CD14-positive monocyte (primary cell): ENCODE data around the gene S100A5. TPM values are rescaled to one million over a fixed set of nuclear protein-coding genes. Genes with fewer than 3 reads are reported as not detected.

Source experiments
- DNase-seq, 3 donors: peaks; one replicate each; pipeline ENCODE4 v3.0.0-alpha.2; 2011 to 2022
- H2AFZ ChIP-seq: 2 replicates; pipeline ENCODE4 v1.6.0; 2012; ENCODE audit warnings: mild to moderate bottlenecking, low read depth, low read length, inconsistent platforms; ENCODE audit not compliant: insufficient read depth, poor library complexity, severe bottlenecking
- H3K27ac ChIP-seq, 2 donors: 1 replicate in 1 of 2; 2 replicates in 1 of 2; pipeline ENCODE4 v1.5.1; 2012 to 2013; ENCODE audit warnings: low read length in 2 of 2, control low read depth in 1 of 2, inconsistent platforms in 1 of 2, low read depth in 1 of 2, mild to moderate bottlenecking in 1 of 2
- H3K27me3 ChIP-seq, 2 donors: one replicate each; pipeline versions ENCODE4 v1.6.0 to v1.6.1; 2011 to 2013; ENCODE audit warnings: low read length in 2 of 2; ENCODE audit not compliant: control insufficient read depth in 2 of 2, insufficient read depth in 2 of 2
- H3K36me3 ChIP-seq, 2 donors: replicated peaks in 1 of 2; 1 replicate in 1 of 2; 2 replicates in 1 of 2; pipeline versions ENCODE4 v1.5.1 to v1.6.1; 2012 to 2013; ENCODE audit warnings: low read length in 2 of 2, control low read depth in 1 of 2, inconsistent platforms in 1 of 2, mild to moderate bottlenecking in 1 of 2; ENCODE audit not compliant: insufficient read depth in 2 of 2, control insufficient read depth in 1 of 2
- H3K4me1 ChIP-seq, 2 donors: 1 replicate in 1 of 2; 2 replicates in 1 of 2; pipeline versions ENCODE4 v1.5.1 to v1.6.1; 2012 to 2013; ENCODE audit warnings: low read length in 2 of 2, control low read depth in 1 of 2, inconsistent platforms in 1 of 2, mild to moderate bottlenecking in 1 of 2, moderate library complexity in 1 of 2; ENCODE audit not compliant: insufficient read depth in 2 of 2, control insufficient read depth in 1 of 2
- H3K4me2 ChIP-seq: replicated peaks from 2 replicates; pipeline ENCODE3; 2012; ENCODE audit warnings: low read length, moderate library complexity, mild to moderate bottlenecking; ENCODE audit not compliant: poor library complexity, severe bottlenecking; ENCODE audit errors: extremely low read depth
- H3K4me3 ChIP-seq, 3 experiments: fragments of 200-600 bp in 1 of 3; sonication (generic) in 1 of 3; replicated peaks in 1 of 3; 1 replicate in 2 of 3; 2 replicates in 1 of 3; pipeline ENCODE4 v1.5.1; 2011 to 2013; ENCODE audit warnings: low read length in 3 of 3, mild to moderate bottlenecking in 3 of 3, control low read depth in 2 of 3, low read depth in 2 of 3, inconsistent platforms in 1 of 3, moderate library complexity in 1 of 3
- H3K79me2 ChIP-seq: 2 replicates; pipeline ENCODE4 v1.6.0; 2012; ENCODE audit warnings: mild to moderate bottlenecking, control low read depth, inconsistent platforms, low read length, moderate library complexity; ENCODE audit not compliant: insufficient read depth
- H3K9ac ChIP-seq: 2 replicates; pipeline ENCODE4 v1.6.0; 2017; ENCODE audit warnings: low read length, mild to moderate bottlenecking; ENCODE audit not compliant: insufficient read depth, poor library complexity, severe bottlenecking
- H3K9me3 ChIP-seq, 2 donors: replicated peaks in 1 of 2; 1 replicate in 1 of 2; 2 replicates in 1 of 2; pipeline versions ENCODE4 v1.5.1 to v1.6.1; 2012 to 2013; ENCODE audit warnings: low read length in 2 of 2, control low read depth in 1 of 2; ENCODE audit not compliant: control insufficient read depth in 1 of 2, insufficient read depth in 1 of 2
- H4K20me1 ChIP-seq: 2 replicates; pipeline ENCODE4 v1.6.0; 2012; ENCODE audit warnings: mild to moderate bottlenecking, low read length, control low read depth, moderate library complexity; ENCODE audit not compliant: insufficient read depth
- H3K27ac Mint-ChIP-seq, 7 donors: one replicate each; pipeline ENCODE4 v1.8.0; 2020; ENCODE audit warnings: mild to moderate bottlenecking in 7 of 7, mixed read lengths in 7 of 7, moderate library complexity in 6 of 7, inconsistent platforms in 2 of 7
- H3K27me3 Mint-ChIP-seq, 3 donors: one replicate each; pipeline ENCODE4 v1.8.0; 2021 to 2022; ENCODE audit warnings: low read depth in 3 of 3, mild to moderate bottlenecking in 3 of 3, mixed read lengths in 3 of 3, moderate library complexity in 3 of 3, inconsistent platforms in 1 of 3
- H3K36me3 Mint-ChIP-seq, 2 donors: one replicate each; pipeline ENCODE4 v1.8.0; 2020; ENCODE audit warnings: mixed read lengths in 2 of 2, inconsistent platforms in 1 of 2, mild to moderate bottlenecking in 1 of 2
- H3K4me1 Mint-ChIP-seq: one replicate; pipeline ENCODE4 v1.8.0; 2020; ENCODE audit warnings: mild to moderate bottlenecking, mixed read lengths
- H3K4me3 Mint-ChIP-seq, 2 donors: one replicate each; pipeline ENCODE4 v1.8.0; 2020; ENCODE audit warnings: mild to moderate bottlenecking in 2 of 2, mixed read lengths in 2 of 2, moderate library complexity in 1 of 2
- H3K9me3 Mint-ChIP-seq, 7 donors: one replicate each; pipeline ENCODE4 v1.8.0; 2020 to 2022; ENCODE audit warnings: mixed read lengths in 7 of 7, mild to moderate bottlenecking in 6 of 7, moderate library complexity in 6 of 7, inconsistent platforms in 2 of 7
- WGBS: methylation state at CpG from one replicate; pipeline ENCODE4 v1.1.5; 2013; ENCODE audit warnings: missing lambda C conversion rate; ENCODE audit not compliant: insufficient coverage; 5-methylcytosine and 5-hydroxymethylcytosine counted together
- intact Hi-C, 2 donors: fragments of 100-400 bp; cut with micrococcal nuclease; formaldehyde crosslinking; loops; one replicate each; pipeline versions ENCODE4 v1.15.0 to v1.15.1; 2023
- polyA plus RNA-seq, 3 donors: library from polyadenylated mRNA; depleted of rRNA in 1 of 3; unstranded in 2 of 3; stranded (reverse) in 1 of 3; fragments of 300-500 nt in 2 of 3; fragments of >200 nt in 1 of 3; fragmentation: Illumina TruSeq in 2 of 3; gene quantifications; 1 replicate in 2 of 3; 2 replicates in 1 of 3; pipeline ENCODE4 v1.2.3, GENCODE V29; 2012 to 2021
- TF ChIP-seq, protein P1 (sequence below): fragments of 200-600 bp; IDR thresholded peaks from one replicate; pipeline ENCODE4 v1.8.0; 2022; ENCODE audit warnings: antibody characterized with exemption, mild to moderate bottlenecking

The S100A5 gene
- polyA plus RNA-seq, 3 donors, result 1.4 to 2.1 TPM; not detected in 1

- Mint-ChIP-seq H3K27me3 (peaks cover 2 to 10% (median 8%) of the 10 kb centered on the region in 3 donors), H3K9me3 (no peaks in the 10 kb centered on the region)
- 0% methylated on average over 2 of the region's 2 CpGs for WGBS
These were observed 42.0 kb downstream of the S100A5 start for GRCh38 chr1:153498746-153499145.

DNA sequence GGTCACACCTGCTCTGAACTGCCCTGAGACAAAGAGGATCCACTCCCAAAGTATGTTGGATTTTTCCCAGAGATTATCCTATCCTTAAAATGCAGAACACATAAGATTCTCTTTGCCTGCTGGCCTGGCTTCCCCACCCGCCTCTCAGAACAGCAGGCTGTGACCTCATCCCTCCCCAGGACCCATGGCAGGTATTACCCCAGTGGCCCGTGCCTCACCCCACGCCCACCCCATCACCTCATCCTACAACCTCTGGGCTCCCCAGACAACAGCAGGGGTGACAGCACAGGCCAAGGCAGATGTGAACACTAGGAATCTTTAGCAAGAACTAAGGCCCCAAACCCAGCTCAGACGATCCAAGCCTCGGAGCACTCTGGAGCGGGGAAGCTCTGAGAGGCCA lies 45.2 kb downstream of the S100A5 start:
- DNase-seq, result no peak

More at GRCh38 chr1:153498746-153499145, 42.0 kb downstream of the S100A5 start:
- Histone ChIP-seq H3K79me2 (no peaks in the 10 kb centered on the region), H3K27me3 (no peaks in the 10 kb centered on the region), H4K20me1 (no peaks in the 10 kb centered on the region), H2AFZ (no peak overlapping the region), H3K9me3 (no peaks in the 10 kb centered on the region), H3K36me3 (no peaks in the 10 kb centered on the region), H3K27ac (no peak overlapping the region), H3K4me1 (no peaks in the 10 kb centered on the region), H3K4me2 (no peak overlapping the region), H3K4me3 (no peak overlapping the region), H3K9ac (no peak overlapping the region)
- no peaks in the 10 kb centered on the region for H3K36me3 Mint-ChIP-seq
- H3K27ac Mint-ChIP-seq, result no peak overlapping the region
- H3K4me3 Mint-ChIP-seq, result no peak overlapping the region
- DNase-seq, result no peak
- TF ChIP-seq, protein P1, sequence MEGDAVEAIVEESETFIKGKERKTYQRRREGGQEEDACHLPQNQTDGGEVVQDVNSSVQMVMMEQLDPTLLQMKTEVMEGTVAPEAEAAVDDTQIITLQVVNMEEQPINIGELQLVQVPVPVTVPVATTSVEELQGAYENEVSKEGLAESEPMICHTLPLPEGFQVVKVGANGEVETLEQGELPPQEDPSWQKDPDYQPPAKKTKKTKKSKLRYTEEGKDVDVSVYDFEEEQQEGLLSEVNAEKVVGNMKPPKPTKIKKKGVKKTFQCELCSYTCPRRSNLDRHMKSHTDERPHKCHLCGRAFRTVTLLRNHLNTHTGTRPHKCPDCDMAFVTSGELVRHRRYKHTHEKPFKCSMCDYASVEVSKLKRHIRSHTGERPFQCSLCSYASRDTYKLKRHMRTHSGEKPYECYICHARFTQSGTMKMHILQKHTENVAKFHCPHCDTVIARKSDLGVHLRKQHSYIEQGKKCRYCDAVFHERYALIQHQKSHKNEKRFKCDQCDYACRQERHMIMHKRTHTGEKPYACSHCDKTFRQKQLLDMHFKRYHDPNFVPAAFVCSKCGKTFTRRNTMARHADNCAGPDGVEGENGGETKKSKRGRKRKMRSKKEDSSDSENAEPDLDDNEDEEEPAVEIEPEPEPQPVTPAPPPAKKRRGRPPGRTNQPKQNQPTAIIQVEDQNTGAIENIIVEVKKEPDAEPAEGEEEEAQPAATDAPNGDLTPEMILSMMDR, result no peak
- intact Hi-C loops, result loop anchor here (5.0 to 10.0 kb wide), 2 partner anchors 84 to 96 kb away; partner anchors contain the start of gene S100A7A (in 1 of the 2)
- peaks cover 2% of the 10 kb centered on the region for H3K4me1 Mint-ChIP-seq

More for the DNA sequence above, 45.2 kb downstream of the S100A5 start:
- no peaks in the 10 kb centered on the region for H3K9me3 Mint-ChIP-seq
- H3K9me3 ChIP-seq, result no peaks in the 10 kb centered on the region
- 88% methylated on average over 6 of the region's 6 CpGs for WGBS
- intact Hi-C loops, result loop anchor here (1.0 to 10.0 kb wide), 4 partner anchors 81 to 143 kb away; partner anchors contain the start of gene S100A7A (in 1 of the 2)
- no peaks in the 10 kb centered on the region for H4K20me1 ChIP-seq
- H3K4me3 ChIP-seq, result no peak overlapping the region
- H3K4me1 Mint-ChIP-seq, result peaks cover 9% of the 10 kb centered on the region
- no peak overlapping the region for H3K27ac ChIP-seq
- H2AFZ ChIP-seq, result no peak overlapping the region
- no peaks in the 10 kb centered on the region for H3K36me3 Mint-ChIP-seq
- no peaks in the 10 kb centered on the region for H3K27me3 ChIP-seq
- no peak overlapping the region for H3K4me2 ChIP-seq
- peaks cover 9 to 10% of the 10 kb centered on the region in 2 donors for H3K4me1 ChIP-seq
- H3K27me3 Mint-ChIP-seq, result peaks cover 4 to 10% (median 8%) of the 10 kb centered on the region in 3 donors
- H3K27ac Mint-ChIP-seq, result no peak overlapping the region
- H3K9ac ChIP-seq, result no peak overlapping the region
- H3K36me3 ChIP-seq, result no peaks in the 10 kb centered on the region
- TF ChIP-seq, protein P1, result no peak
- no peaks in the 10 kb centered on the region for H3K79me2 ChIP-seq
- H3K4me3 Mint-ChIP-seq, result no peak overlapping the region
